Lower lobe of right lung (tissue), 2 donors: ENCODE data around the gene AHI1. TPM values are rescaled to one million over a fixed set of nuclear protein-coding genes. Genes with fewer than 3 reads are reported as not detected.
A peak's percentile ranks its signal among the peaks of the same experiment; 100 is the strongest.

Experiments used
- ATAC-seq, 2 donors: fragments of 200-7000 bp; cut with Tn5 transposase; one replicate each; pipeline ENCODE4 v1.9.1; 2020 to 2022; ENCODE audit warnings: mild to moderate bottlenecking in 2 of 2, moderate library complexity in 2 of 2
- DNase-seq: peaks from one replicate; pipeline ENCODE4 v3.0.0-alpha.2; 2020
- H3K27ac ChIP-seq: fragments of 200-600 bp; one replicate; pipeline ENCODE4 v1.8.0; 2022
- H3K27me3 ChIP-seq: fragments of 200-600 bp; one replicate; pipeline ENCODE4 v1.8.0; 2022; ENCODE audit warnings: low read depth
- H3K36me3 ChIP-seq: fragments of 200-600 bp; one replicate; pipeline ENCODE4 v1.8.0; 2022; ENCODE audit warnings: mild to moderate bottlenecking
- H3K4me1 ChIP-seq: fragments of 200-600 bp; one replicate; pipeline ENCODE4 v1.8.0; 2022
- H3K4me3 ChIP-seq: fragments of 200-600 bp; one replicate; pipeline ENCODE4 v1.8.0; 2022; ENCODE audit warnings: mild to moderate bottlenecking
- H3K9me3 ChIP-seq: fragments of 200-600 bp; one replicate; pipeline ENCODE4 v1.8.0; 2022
- intact Hi-C: fragments of 100-400 bp; cut with DNase I; formaldehyde crosslinking; loops from one replicate; pipeline ENCODE4 v1.11.0; 2022
- total RNA-seq: library from RNA; stranded (reverse); fragmentation: NEBNext Ultra II Directional; extraction: Animal tissue kit (Norgen Biotek cat#: 25700); gene quantifications from one replicate; pipeline ENCODE4 v1.2.1, GENCODE V29; 2021
- TF ChIP-seq, protein P1 (sequence below): fragments of 200-600 bp; IDR thresholded peaks from one replicate; pipeline ENCODE4 v1.8.0; 2022; ENCODE audit warnings: antibody characterized with exemption, mild to moderate bottlenecking
- donor health status: DM: no; HTN: yes; CAD: no; lungs with severe emphysema.

The AHI1 gene
- total RNA-seq, 1 donor from 2014 or later, result 31.7 TPM

DNA sequence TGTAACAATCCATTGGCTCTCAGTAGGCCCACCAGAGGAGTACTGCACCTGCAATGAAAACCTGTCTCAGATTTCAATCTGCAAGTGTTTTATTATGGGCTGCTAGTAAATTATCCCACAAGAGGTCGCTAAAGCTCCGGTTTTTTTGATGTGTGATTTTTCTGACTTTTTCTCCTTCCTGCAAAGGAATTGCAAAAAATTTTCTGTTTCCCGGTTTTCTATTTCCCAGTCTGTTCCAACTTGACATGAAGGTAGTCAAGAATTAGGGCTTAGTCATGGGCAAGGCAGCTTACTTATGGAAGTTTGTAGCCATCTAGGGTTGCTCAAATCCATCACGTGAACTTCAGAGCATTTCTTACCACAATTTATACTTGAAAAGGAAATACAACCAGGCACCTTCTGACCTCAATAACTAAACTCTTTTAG lies 38.5 kb upstream of the AHI1 start:
- no peak overlapping the region for H3K4me3 ChIP-seq
- intact Hi-C loops, result no loop called here
- DNase-seq (no peak), ATAC-seq (peak in 1 of 2 donors; percentile 43)
- H3K4me1 ChIP-seq, result peaks cover 4% of the 10 kb centered on the region
- no peaks in the 10 kb centered on the region for H3K36me3 ChIP-seq
- no peaks in the 10 kb centered on the region for H3K27me3 ChIP-seq
- H3K9me3 ChIP-seq, result no peaks in the 10 kb centered on the region
- TF ChIP-seq, protein P1, sequence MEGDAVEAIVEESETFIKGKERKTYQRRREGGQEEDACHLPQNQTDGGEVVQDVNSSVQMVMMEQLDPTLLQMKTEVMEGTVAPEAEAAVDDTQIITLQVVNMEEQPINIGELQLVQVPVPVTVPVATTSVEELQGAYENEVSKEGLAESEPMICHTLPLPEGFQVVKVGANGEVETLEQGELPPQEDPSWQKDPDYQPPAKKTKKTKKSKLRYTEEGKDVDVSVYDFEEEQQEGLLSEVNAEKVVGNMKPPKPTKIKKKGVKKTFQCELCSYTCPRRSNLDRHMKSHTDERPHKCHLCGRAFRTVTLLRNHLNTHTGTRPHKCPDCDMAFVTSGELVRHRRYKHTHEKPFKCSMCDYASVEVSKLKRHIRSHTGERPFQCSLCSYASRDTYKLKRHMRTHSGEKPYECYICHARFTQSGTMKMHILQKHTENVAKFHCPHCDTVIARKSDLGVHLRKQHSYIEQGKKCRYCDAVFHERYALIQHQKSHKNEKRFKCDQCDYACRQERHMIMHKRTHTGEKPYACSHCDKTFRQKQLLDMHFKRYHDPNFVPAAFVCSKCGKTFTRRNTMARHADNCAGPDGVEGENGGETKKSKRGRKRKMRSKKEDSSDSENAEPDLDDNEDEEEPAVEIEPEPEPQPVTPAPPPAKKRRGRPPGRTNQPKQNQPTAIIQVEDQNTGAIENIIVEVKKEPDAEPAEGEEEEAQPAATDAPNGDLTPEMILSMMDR, result peak; percentile 66
- no peak overlapping the region for H3K27ac ChIP-seq

DNA sequence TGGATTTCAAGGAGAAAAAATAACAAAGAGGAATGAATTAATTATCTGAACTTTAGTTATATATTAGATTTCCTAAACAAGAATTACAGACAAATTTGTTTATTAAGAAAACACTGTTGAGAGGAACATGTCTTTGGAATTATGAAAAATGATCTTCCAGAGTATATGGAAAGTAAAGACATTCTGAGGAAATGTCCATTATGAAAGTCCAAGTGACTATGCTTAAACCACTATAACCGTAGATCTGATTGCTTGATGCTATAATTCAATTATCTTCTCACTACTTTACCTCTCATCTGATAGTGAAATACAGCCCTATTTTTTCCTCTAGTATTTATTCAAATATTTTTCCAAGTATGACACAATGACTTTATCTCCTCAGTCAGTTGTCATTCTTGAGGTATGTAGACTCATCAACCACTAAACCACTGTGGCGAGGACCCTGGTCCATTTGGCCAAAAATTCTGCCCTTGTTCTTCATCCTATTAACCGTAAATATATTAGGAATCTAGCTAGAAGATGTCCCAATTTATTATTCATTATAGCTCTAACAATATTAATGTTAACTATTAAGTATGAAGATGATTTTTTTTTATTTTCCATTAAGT lies 37.3 kb upstream of the AHI1 start:
- Histone ChIP-seq H3K27ac (no peak overlapping the region), H3K27me3 (no peaks in the 10 kb centered on the region), H3K4me3 (no peak overlapping the region), H3K36me3 (no peaks in the 10 kb centered on the region), H3K9me3 (no peaks in the 10 kb centered on the region), H3K4me1 (peaks cover 4% of the 10 kb centered on the region)
- DNase-seq (no peak), ATAC-seq (no peak)
- intact Hi-C loops, result no loop called here
- TF ChIP-seq, protein P1, result no peak

DNA sequence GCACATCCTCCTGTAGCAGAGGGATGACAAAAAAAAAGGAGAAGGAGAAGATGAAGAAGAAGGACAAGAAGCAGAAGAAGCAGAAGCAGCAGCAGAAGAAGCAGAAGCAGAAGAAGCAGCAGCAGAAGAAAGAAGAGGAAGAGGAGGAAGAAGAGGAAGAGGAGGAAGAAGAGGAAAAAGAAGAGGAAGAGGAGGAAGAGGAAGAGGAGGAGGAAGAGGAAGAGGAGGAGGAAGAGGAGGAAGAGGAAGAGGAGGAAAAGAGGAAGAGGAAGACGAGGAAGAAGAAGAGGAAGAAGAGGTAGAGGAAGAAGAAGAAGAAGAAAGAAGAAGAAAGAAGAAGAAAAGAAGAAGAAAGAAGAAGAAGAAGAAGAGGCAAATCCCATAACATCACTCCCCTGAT lies 35.0 kb upstream of the AHI1 start:
- no peak for DNase-seq
- TF ChIP-seq, protein P1, result no peak
- Histone ChIP-seq H3K27me3 (no peaks in the 10 kb centered on the region), H3K27ac (no peak overlapping the region), H3K36me3 (no peaks in the 10 kb centered on the region), H3K9me3 (no peaks in the 10 kb centered on the region), H3K4me3 (no peak overlapping the region), H3K4me1 (peaks cover 4% of the 10 kb centered on the region)
- ATAC-seq, result no peak
- intact Hi-C loops, result no loop called here

DNA sequence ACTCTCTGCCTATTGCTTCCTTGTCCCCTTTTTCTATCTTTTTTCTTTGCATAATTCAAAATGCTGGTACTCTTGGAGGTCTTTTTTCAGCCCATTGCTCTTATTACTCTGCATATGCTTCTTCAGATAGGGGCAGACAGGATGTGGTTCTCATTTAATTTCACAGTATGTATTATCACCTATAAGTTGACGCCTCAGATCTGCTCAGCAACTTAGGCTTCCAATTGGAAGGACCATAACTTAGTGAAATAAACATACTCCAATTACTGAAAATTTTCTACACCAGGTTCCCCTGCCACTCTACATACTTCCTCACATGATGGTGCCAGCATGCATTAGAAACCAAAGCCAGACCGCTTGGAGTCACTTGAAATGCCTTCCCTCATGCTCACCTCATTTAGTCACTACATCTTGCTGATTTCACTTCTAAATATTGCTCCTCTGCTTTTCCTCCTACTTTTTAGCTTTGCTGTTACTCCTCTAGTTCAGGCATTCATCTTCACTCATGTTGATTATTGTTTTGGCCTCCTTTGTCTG lies 34.5 kb upstream of the AHI1 start:
- no peaks in the 10 kb centered on the region for H3K9me3 ChIP-seq
- no peaks in the 10 kb centered on the region for H3K36me3 ChIP-seq
- ATAC-seq (no peak), DNase-seq (no peak)
- H3K27ac ChIP-seq, result no peak overlapping the region
- peaks cover 4% of the 10 kb centered on the region for H3K4me1 ChIP-seq
- no peaks in the 10 kb centered on the region for H3K27me3 ChIP-seq
- TF ChIP-seq, protein P1, result no peak
- H3K4me3 ChIP-seq, result no peak overlapping the region
- intact Hi-C loops, result no loop called here

DNA sequence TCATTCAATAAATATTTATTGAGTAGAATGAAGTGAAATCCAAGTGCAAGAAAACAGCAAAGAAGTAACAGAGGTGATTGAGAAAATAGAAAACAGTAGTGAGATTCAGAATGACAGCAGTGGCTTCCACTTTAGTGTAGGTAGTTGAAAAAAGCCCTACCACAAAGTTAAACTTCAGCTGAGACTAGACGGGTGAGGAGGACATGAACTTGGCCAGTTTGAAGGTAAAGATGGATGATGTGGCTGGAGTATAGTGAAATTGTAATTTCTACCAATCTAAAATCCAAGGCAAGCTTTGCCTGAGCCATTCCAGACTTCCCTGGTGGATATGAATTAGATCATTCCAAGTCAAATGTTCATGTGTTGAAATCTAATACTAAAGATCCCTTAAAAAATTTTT lies 32.6 kb upstream of the AHI1 start:
- Histone ChIP-seq H3K9me3 (no peaks in the 10 kb centered on the region), H3K27ac (no peak overlapping the region), H3K4me1 (no peaks in the 10 kb centered on the region), H3K27me3 (no peaks in the 10 kb centered on the region), H3K4me3 (no peak overlapping the region), H3K36me3 (no peaks in the 10 kb centered on the region)
- TF ChIP-seq, protein P1, result no peak
- no peak for DNase-seq
- no peak for ATAC-seq
- intact Hi-C loops, result no loop called here
